HepG2 (cell line): Measurements from ENCODE around the gene PRKCE. TPM values are rescaled to one million over a fixed set of nuclear protein-coding genes. Genes with fewer than 3 reads are reported as not detected.

Source experiments
- EHMT2 ChIP-seq: fragments of 200-600 bp; sonication (generic); IDR thresholded peaks from 2 replicates; pipeline ENCODE4 v1.7.0; 2017; ENCODE audit warnings: antibody characterized with exemption, low read depth, low read length, borderline replicate concordance
- MAFG ChIP-seq: sonication (generic); formaldehyde crosslinking; IDR thresholded peaks from 2 replicates; pipeline ENCODE4 v1.5.1; 2020; ENCODE audit warnings: mild to moderate bottlenecking, missing genetic modification reagents
- MYPOP ChIP-seq: sonication (generic); formaldehyde crosslinking; IDR thresholded peaks from 2 replicates; pipeline ENCODE4 v1.8.1; 2023; ENCODE audit warnings: mild to moderate bottlenecking, moderate library complexity, missing genetic modification reagents
- NCOA5 ChIP-seq: sonication (generic); formaldehyde crosslinking; IDR thresholded peaks from 2 replicates; pipeline ENCODE4 v1.4.0; 2020; ENCODE audit warnings: missing genetic modification reagents
- PLRG1 ChIP-seq: fragments of 450-650 bp; conservative IDR thresholded peaks from 2 replicates; pipeline ENCODE4 v1.6.1; 2016
- PPARG ChIP-seq: conservative IDR thresholded peaks from 2 replicates; pipeline ENCODE4 v1.6.1; 2016; ENCODE audit warnings: missing biosample characterization, missing genetic modification reagents
- TBP ChIP-seq: sonication (generic); formaldehyde crosslinking; IDR thresholded peaks from 2 replicates; pipeline ENCODE4 v1.5.0; 2020; ENCODE audit warnings: missing genetic modification reagents
- ZC3H13 ChIP-seq: sonication (generic); formaldehyde crosslinking; IDR thresholded peaks from 2 replicates; pipeline ENCODE4 v1.8.1; 2023; ENCODE audit warnings: mild to moderate bottlenecking, missing genetic modification reagents, moderate library complexity
- ZNF124 ChIP-seq: sonication (generic); formaldehyde crosslinking; IDR thresholded peaks from 2 replicates; pipeline ENCODE4 v1.4.0; 2020; ENCODE audit warnings: missing genetic modification reagents
- ZNF432 ChIP-seq: sonication (generic); formaldehyde crosslinking; IDR thresholded peaks from 2 replicates; pipeline ENCODE4 v1.5.0; 2020; ENCODE audit warnings: missing genetic modification reagents, mild to moderate bottlenecking, borderline replicate concordance
- ZNF468 ChIP-seq: sonication (generic); formaldehyde crosslinking; IDR thresholded peaks from 2 replicates; pipeline ENCODE4 v1.8.0; 2022; ENCODE audit warnings: mild to moderate bottlenecking, moderate library complexity, missing genetic modification reagents
- ZNF550 ChIP-seq: sonication (generic); formaldehyde crosslinking; IDR thresholded peaks from 2 replicates; pipeline ENCODE4 v1.4.0; 2020; ENCODE audit warnings: mild to moderate bottlenecking, missing genetic modification reagents, borderline replicate concordance
- ZNF552 ChIP-seq: sonication (generic); formaldehyde crosslinking; IDR thresholded peaks from 2 replicates; pipeline ENCODE4 v1.9.0; 2022; ENCODE audit warnings: missing genetic modification reagents, mild to moderate bottlenecking, borderline replicate concordance
- ZNF713 ChIP-seq: sonication (generic); formaldehyde crosslinking; IDR thresholded peaks from 2 replicates; pipeline ENCODE4 v1.4.0; 2020; ENCODE audit warnings: mild to moderate bottlenecking, missing genetic modification reagents
- ZZZ3 ChIP-seq: sonication (generic); formaldehyde crosslinking; IDR thresholded peaks from 2 replicates; pipeline ENCODE4 v1.4.0; 2020; ENCODE audit warnings: missing genetic modification reagents, mild to moderate bottlenecking, borderline replicate concordance
- polyA plus RNA-seq, 8 experiments: library from polyadenylated mRNA; depleted of rRNA in 3 of 8; stranded (reverse) in 7 of 8; unstranded in 1 of 8; fragments of >200 nt; fragmentation: Illumina TruSeq in 4 of 8; extraction: Trizol in 4 of 8; gene quantifications; 2 replicates each; pipeline versions ENCODE4 v1.2.1 to v1.2.3, GENCODE V29; 2011 to 2016; ENCODE audit warnings: low read depth in 4 of 8, missing spikeins in 1 of 8, mixed read lengths in 1 of 8; ENCODE audit not compliant: insufficient read depth in 1 of 8
- total RNA-seq, 5 experiments: library from RNA; depleted of rRNA; stranded (reverse); fragments of >200 nt; fragmentation: Illumina TruSeq; extraction: Trizol; gene quantifications; 2 replicates each; pipeline ENCODE4 v1.2.3, GENCODE V29; 2016; ENCODE audit warnings: low read depth in 1 of 5
- TF ChIP-seq, protein P1 (sequence below), 2 experiments: sonication (generic) in 1 of 2; formaldehyde crosslinking in 1 of 2; IDR thresholded peaks; 2 replicates each; pipeline versions ENCODE4 v1.6.1 to v1.9.0; 2014 to 2022; ENCODE audit warnings: antibody characterized with exemption in 1 of 2, borderline replicate concordance in 1 of 2, inconsistent platforms in 1 of 2, low read depth in 1 of 2, missing genetic modification reagents in 1 of 2
- TF ChIP-seq, protein P2 (sequence below): IDR thresholded peaks from 2 replicates; pipeline ENCODE4 v1.6.1; 2016
- TF ChIP-seq, protein P3 (sequence below): sonication (generic); formaldehyde crosslinking; IDR thresholded peaks from 2 replicates; pipeline ENCODE4 v1.5.0; 2020; ENCODE audit warnings: missing genetic modification reagents

Gene PRKCE
- total and polyA plus RNA-seq, 2 of the 13 experiments (the other 11 are each of a cell fraction or from before 2014, with no cell fraction given): 1.0 to 3.9 TPM

DNA sequence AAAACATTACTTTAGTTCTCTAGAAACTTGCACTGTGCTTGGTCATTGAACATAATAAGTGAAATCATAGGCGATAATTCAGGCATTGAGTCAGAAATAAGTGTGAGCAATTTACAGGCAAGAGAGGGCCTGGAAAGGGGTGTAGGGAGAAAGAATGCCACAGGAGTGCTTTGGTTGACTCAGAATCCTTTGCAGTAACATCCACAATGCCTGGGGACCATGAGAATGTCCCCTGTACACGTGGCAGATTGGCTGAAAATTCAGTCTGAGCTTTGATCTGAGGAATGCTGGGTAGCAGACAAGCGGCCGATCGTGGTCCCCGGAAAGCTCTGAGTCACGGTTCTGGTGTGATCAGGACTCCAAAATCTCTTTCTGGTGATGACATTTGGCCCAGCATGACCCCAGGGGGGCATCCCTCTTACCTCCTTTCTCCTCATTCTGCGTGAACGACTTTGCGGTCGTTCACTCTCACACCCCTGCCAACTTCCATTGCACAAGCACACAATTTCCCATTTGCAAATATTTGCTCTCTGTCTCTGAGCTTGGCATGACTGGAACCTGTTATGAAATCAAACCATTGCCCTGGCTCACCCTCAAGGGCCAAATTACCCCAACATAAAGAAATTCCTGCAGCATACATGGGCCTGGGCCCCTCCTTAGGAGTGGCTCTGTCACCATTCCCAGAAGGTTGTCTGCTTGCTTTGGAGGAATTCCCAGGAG is 340.7 kb downstream of the PRKCE start (continued):
- TF ChIP-seq, protein P1, sequence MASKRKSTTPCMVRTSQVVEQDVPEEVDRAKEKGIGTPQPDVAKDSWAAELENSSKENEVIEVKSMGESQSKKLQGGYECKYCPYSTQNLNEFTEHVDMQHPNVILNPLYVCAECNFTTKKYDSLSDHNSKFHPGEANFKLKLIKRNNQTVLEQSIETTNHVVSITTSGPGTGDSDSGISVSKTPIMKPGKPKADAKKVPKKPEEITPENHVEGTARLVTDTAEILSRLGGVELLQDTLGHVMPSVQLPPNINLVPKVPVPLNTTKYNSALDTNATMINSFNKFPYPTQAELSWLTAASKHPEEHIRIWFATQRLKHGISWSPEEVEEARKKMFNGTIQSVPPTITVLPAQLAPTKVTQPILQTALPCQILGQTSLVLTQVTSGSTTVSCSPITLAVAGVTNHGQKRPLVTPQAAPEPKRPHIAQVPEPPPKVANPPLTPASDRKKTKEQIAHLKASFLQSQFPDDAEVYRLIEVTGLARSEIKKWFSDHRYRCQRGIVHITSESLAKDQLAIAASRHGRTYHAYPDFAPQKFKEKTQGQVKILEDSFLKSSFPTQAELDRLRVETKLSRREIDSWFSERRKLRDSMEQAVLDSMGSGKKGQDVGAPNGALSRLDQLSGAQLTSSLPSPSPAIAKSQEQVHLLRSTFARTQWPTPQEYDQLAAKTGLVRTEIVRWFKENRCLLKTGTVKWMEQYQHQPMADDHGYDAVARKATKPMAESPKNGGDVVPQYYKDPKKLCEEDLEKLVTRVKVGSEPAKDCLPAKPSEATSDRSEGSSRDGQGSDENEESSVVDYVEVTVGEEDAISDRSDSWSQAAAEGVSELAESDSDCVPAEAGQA (IDR thresholded peaks at IDR 0.05; ENCODE audit: low read depth): peak; percentile 66; the same call in 1 of the 2 replicates
- TF ChIP-seq, protein P1 (CRISPR knock-in tag; IDR thresholded peaks at IDR 0.05; ENCODE audit: borderline replicate concordance): peak; percentile 77; the same call in 1 of the 2 replicates
- TF ChIP-seq PPARG (CRISPR knock-in tag) (peak; percentile 83), MAFG (CRISPR knock-in tag) (no peak), ZNF713 (CRISPR knock-in tag) (no peak), ZNF432 (CRISPR knock-in tag) (no peak), MYPOP (peak; percentile 93; the same call in 1 of the 2 replicates), ZC3H13 (CRISPR knock-in tag) (no peak), PLRG1 (no peak), ZNF550 (0 out of 2 replicates have a peak, but pooled peaks have one; percentile 29), NCOA5 (CRISPR knock-in tag) (0 out of 2 replicates have a peak, but pooled peaks have one; percentile 57), ZNF468 (CRISPR knock-in tag) (no peak), ZNF124 (CRISPR knock-in tag) (no peak), TBP (CRISPR knock-in tag) (no peak), EHMT2 (peak; percentile 75; the same call in 1 of the 2 replicates), ZNF552 (CRISPR knock-in tag) (peak; percentile 44; the same call in 1 of the 2 replicates), ZZZ3 (CRISPR knock-in tag) (peak; percentile 58; the same call in 1 of the 2 replicates)
- TF ChIP-seq, protein P2, sequence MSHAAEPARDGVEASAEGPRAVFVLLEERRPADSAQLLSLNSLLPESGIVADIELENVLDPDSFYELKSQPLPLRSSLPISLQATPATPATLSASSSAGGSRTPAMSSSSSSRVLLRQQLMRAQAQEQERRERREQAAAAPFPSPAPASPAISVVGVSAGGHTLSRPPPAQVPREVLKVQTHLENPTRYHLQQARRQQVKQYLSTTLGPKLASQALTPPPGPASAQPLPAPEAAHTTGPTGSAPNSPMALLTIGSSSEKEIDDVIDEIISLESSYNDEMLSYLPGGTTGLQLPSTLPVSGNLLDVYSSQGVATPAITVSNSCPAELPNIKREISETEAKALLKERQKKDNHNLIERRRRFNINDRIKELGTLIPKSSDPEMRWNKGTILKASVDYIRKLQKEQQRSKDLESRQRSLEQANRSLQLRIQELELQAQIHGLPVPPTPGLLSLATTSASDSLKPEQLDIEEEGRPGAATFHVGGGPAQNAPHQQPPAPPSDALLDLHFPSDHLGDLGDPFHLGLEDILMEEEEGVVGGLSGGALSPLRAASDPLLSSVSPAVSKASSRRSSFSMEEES: peak; percentile 85
- TF ChIP-seq, protein P3, sequence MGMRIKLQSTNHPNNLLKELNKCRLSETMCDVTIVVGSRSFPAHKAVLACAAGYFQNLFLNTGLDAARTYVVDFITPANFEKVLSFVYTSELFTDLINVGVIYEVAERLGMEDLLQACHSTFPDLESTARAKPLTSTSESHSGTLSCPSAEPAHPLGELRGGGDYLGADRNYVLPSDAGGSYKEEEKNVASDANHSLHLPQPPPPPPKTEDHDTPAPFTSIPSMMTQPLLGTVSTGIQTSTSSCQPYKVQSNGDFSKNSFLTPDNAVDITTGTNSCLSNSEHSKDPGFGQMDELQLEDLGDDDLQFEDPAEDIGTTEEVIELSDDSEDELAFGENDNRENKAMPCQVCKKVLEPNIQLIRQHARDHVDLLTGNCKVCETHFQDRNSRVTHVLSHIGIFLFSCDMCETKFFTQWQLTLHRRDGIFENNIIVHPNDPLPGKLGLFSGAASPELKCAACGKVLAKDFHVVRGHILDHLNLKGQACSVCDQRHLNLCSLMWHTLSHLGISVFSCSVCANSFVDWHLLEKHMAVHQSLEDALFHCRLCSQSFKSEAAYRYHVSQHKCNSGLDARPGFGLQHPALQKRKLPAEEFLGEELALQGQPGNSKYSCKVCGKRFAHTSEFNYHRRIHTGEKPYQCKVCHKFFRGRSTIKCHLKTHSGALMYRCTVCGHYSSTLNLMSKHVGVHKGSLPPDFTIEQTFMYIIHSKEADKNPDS (CRISPR knock-in tag): peak; percentile 94; the same call in 1 of the 2 replicates
